Fibroblast of villous mesenchyme (primary cell): ENCODE results near the gene PCNX1. TPM values are rescaled to one million over a fixed set of nuclear protein-coding genes. Genes with fewer than 3 reads are reported as not detected.
"Not testable (repeated sequence)": the region's sequence is repeated elsewhere in the genome, so short reads cannot be mapped to it uniquely, and the experiment has no call there.

ENCODE experiments used
- DNase-seq: peaks from one replicate; pipeline ENCODE4 v3.0.0-alpha.2; 2010; ENCODE audit warnings: low read depth
- H3K4me3 ChIP-seq: 2 replicates; pipeline ENCODE4 v1.5.1; 2011; ENCODE audit warnings: low read depth, mild to moderate bottlenecking, low read length
- CTCF ChIP-seq: IDR thresholded peaks from 2 replicates; pipeline ENCODE4 v1.5.1; 2012; ENCODE audit warnings: low read depth, mild to moderate bottlenecking, low read length; ENCODE audit not compliant: insufficient read depth
- total RNA-seq: library from RNA; depleted of rRNA; stranded (reverse); fragments of >200 nt; gene quantifications from 2 replicates; pipeline ENCODE4 v1.2.3, GENCODE V29; 2012

The PCNX1 gene
- total RNA-seq, 1 donor = 69.5 TPM

DNA sequence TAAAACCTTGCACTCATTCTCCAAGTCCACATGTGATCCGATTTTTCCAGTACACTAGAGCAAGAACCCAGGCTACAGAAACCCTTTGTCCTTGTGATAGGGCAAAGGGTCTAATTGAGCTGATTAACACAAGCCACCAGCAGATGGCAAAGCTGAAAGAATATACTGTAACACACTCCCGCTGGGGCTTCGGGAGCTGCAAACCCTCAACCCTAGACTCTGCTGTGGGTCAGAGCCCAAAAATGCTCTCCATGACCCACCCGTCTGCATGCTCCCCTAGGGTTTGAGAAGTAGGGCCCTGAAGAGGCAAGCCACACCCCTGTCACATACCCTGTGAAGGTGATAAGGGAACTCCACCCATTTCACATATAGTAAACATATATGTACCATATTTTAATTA is 33.6 kb upstream of the PCNX1 start:
- DNase-seq = no peak
- TF ChIP-seq CTCF = no peak
- no peak overlapping the region for H3K4me3 ChIP-seq

DNA sequence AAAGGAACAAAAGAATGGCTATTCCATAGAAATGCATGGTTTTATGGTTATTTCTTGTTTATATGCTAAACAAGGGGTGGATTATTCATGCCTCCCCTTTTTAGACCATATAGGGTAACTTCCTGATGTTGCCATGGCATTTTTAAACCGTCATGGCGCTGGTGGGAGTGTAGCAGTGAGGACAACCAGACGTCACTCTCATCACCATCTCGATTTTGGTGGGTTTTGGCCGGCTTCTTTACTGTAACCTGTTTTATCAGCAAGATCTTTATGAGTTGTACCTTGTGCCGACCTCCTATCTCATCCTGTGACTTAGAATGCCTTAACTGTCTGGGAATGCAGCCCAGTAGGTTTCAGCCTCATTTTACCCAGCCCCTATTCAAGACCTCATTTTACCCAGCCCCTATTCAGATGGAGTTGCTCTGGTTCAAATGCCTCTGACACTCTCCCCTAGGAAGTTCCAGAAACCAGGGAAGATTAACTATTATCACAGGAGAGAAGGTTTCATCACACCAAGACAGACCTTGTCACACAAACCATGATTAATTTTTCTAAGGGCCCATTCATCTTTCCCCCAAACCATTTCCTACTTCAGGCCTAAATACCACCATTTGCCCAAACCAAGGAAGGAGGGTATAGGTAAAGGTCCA is 31.3 kb upstream of the PCNX1 start:
- DNase-seq, H3K4me3 ChIP-seq: not testable (repeated sequence)

GRCh38 chr14:70879448-70879847 is 27.8 kb upstream of the PCNX1 start:
- DNase-seq = no peak
- no peak for TF ChIP-seq CTCF
- no peak overlapping the region for H3K4me3 ChIP-seq

DNA sequence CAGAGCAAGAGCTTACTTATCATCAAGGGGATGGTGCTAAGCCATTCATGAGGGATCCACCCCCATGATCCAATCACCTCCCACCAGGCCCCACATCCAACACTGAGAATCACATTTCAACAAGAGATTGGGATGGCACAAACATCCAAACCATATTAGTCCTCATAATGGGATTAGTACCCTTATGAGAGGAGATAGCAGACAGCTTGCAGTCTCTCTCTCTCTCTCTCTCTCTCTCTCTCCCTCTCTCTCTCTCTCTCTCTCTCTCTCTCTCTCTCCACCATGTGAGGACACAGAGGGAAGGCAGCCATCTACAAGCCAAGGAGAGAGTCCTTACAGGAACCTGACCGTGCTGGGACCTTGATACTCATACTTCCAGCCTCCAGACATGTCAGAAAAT is 26.4 kb upstream of the PCNX1 start:
- not testable (repeated sequence) for H3K4me3 ChIP-seq, DNase-seq

DNA sequence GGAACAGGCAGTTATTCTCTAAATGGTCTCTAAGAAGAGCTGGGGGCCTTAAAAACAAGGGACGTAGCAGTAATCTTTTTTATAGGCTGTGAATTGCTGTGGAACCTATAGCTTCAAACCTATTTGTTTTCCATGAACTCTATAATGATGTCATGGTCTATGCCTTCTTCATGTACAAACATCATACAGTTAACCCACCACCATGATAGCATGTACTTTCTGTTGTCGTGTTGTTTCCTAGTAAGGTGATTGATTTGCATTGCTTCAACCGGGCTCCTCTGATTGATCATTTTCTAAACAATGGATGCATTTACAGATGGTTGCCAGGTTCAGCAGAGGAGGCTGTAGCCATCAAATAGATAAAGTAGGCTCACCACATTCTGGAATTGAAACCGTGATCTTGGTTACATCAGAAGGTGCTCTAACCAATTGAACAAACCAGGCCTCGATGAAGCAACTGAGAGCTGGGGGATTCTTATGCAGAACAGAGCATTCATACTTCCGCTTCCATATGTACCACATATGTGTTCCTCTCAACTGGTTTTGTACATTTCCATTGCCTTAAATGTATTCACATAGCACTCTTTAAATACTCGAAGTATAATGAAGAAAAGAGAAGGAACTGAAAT is 25.6 kb upstream of the PCNX1 start:
- no peak for DNase-seq
- TF ChIP-seq CTCF = no peak
- H3K4me3 ChIP-seq = no peak overlapping the region

GRCh38 chr14:70882776-70883492 is 24.3 kb upstream of the PCNX1 start:
- TF ChIP-seq CTCF = no peak
- H3K4me3 ChIP-seq = no peak overlapping the region
- DNase-seq = peak; percentile 56

GRCh38 chr14:70884595-70885342 is 22.5 kb upstream of the PCNX1 start:
- no peak for TF ChIP-seq CTCF
- DNase-seq = no peak
- H3K4me3 ChIP-seq = no peak overlapping the region
